Endodermal cell (in vitro differentiated cells): ENCODE measurements around the gene GRN. TPM values are rescaled to one million over a fixed set of nuclear protein-coding genes. Genes with fewer than 3 reads are reported as not detected.
A peak's percentile ranks its signal among the peaks of the same experiment; 100 is the strongest.

Experiments used
- DNase-seq: peaks from one replicate; pipeline ENCODE4 v3.0.0-alpha.2; 2017
- H3K27ac ChIP-seq: 2 replicates; pipeline ENCODE4 v1.5.1; 2013; ENCODE audit warnings: mild to moderate bottlenecking, low read depth, low read length, moderate library complexity
- H3K27me3 ChIP-seq: 2 replicates; pipeline ENCODE4 v1.6.1; 2013; ENCODE audit warnings: mild to moderate bottlenecking, low read length, moderate library complexity; ENCODE audit not compliant: insufficient read depth, control insufficient read depth, poor library complexity, severe bottlenecking
- H3K36me3 ChIP-seq: 2 replicates; pipeline ENCODE4 v1.7.0; 2013; ENCODE audit warnings: mild to moderate bottlenecking, low read length, moderate library complexity; ENCODE audit not compliant: control insufficient read depth, insufficient read depth
- H3K4me1 ChIP-seq: one replicate; pipeline ENCODE4 v1.7.0; 2013; ENCODE audit warnings: low read length; ENCODE audit not compliant: control insufficient read depth, insufficient read depth
- H3K4me3 ChIP-seq: 2 replicates; pipeline ENCODE4 v1.5.1; 2013; ENCODE audit warnings: mild to moderate bottlenecking, low read length, moderate library complexity
- H3K9ac ChIP-seq: 2 replicates; pipeline ENCODE4 v1.6.1; 2013; ENCODE audit warnings: mild to moderate bottlenecking, low read length, moderate library complexity; ENCODE audit not compliant: poor library complexity, severe bottlenecking; ENCODE audit errors: extremely low read depth
- H3K9me3 ChIP-seq: 2 replicates; pipeline ENCODE4 v1.6.1; 2013; ENCODE audit warnings: mild to moderate bottlenecking, low read length, moderate library complexity; ENCODE audit not compliant: control insufficient read depth
- H3K27ac Mint-ChIP-seq: 2 replicates; pipeline ENCODE4 v1.8.0; 2020; ENCODE audit warnings: mixed read lengths
- H3K27me3 Mint-ChIP-seq: 2 replicates; pipeline ENCODE4 v1.8.0; 2021; ENCODE audit warnings: mild to moderate bottlenecking, mixed read lengths; ENCODE audit not compliant: insufficient read depth
- H3K36me3 Mint-ChIP-seq: 2 replicates; pipeline ENCODE4 v1.8.0; 2020; ENCODE audit warnings: low read depth, mixed read lengths
- H3K4me1 Mint-ChIP-seq: 2 replicates; pipeline ENCODE4 v1.8.0; 2020; ENCODE audit warnings: mixed read lengths
- H3K4me3 Mint-ChIP-seq: 2 replicates; pipeline ENCODE4 v1.8.0; 2020; ENCODE audit warnings: mild to moderate bottlenecking, moderate library complexity, mixed read lengths
- H3K9me3 Mint-ChIP-seq: 2 replicates; pipeline ENCODE4 v1.8.0; 2020; ENCODE audit warnings: mild to moderate bottlenecking, mixed read lengths
- WGBS, 2 experiments: methylation state at CpG; one replicate each; pipeline versions ENCODE4 v1.1.5 to v1.1.7; 2013; ENCODE audit warnings: missing lambda C conversion rate in 2 of 2, mixed read lengths in 1 of 2; ENCODE audit not compliant: insufficient coverage in 1 of 2, insufficient read length in 1 of 2; 5-methylcytosine and 5-hydroxymethylcytosine counted together
- total RNA-seq, 2 donors: library from RNA; stranded (reverse); fragmentation: NEBNext Ultra II Directional in 1 of 2; extraction: Animal tissue kit (Norgen Biotek cat#: 25700) in 1 of 2; gene quantifications; 2 replicates in 1 of 2; 3 replicates in 1 of 2; pipeline ENCODE4 v1.2.1, GENCODE V29; 2021
- TF ChIP-seq, protein P1 (sequence below): fragments of 200-600 bp; sonication (generic); conservative IDR thresholded peaks from 2 replicates; pipeline ENCODE4 v1.5.0; 2021; ENCODE audit warnings: antibody characterized with exemption, mild to moderate bottlenecking

GRN gene
- total RNA-seq, 2 donors from 2014 or later = 178 to 205 TPM

DNA sequence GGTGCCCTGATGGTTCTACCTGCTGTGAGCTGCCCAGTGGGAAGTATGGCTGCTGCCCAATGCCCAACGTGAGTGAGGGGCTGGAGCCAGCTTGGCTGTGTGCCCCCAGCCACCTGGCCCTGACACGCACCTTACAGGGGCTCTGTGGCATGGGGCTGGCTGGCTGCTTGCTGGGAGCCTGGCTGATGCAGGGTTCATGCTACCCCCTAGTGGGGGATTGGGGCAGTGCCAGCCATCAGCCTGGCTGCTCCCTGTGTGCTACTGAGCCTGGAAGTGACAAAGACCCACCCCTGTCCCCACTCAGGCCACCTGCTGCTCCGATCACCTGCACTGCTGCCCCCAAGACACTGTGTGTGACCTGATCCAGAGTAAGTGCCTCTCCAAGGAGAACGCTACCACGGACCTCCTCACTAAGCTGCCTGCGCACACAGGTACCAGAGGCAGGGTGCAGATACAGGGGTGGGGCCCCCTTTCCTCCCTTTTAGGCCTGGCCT is 5.7 kb downstream of the GRN start:
- peak overlapping the region; percentile 19 for H3K27ac Mint-ChIP-seq
- H3K9ac ChIP-seq = no peak overlapping the region
- H3K4me3 ChIP-seq = no peak overlapping the region
- no peaks in the 10 kb centered on the region for H3K27me3 ChIP-seq
- H3K4me1 Mint-ChIP-seq = peaks cover 5% of the 10 kb centered on the region
- peaks cover 19% of the 10 kb centered on the region for H3K36me3 Mint-ChIP-seq
- H3K4me1 ChIP-seq = no peaks in the 10 kb centered on the region
- no peak overlapping the region for H3K27ac ChIP-seq
- H3K4me3 Mint-ChIP-seq = no peak overlapping the region
- no peaks in the 10 kb centered on the region for H3K9me3 ChIP-seq
- no peaks in the 10 kb centered on the region for H3K9me3 Mint-ChIP-seq
- peak; percentile 96 for DNase-seq
- peaks cover 3% of the 10 kb centered on the region for H3K27me3 Mint-ChIP-seq
- TF ChIP-seq, protein P1, sequence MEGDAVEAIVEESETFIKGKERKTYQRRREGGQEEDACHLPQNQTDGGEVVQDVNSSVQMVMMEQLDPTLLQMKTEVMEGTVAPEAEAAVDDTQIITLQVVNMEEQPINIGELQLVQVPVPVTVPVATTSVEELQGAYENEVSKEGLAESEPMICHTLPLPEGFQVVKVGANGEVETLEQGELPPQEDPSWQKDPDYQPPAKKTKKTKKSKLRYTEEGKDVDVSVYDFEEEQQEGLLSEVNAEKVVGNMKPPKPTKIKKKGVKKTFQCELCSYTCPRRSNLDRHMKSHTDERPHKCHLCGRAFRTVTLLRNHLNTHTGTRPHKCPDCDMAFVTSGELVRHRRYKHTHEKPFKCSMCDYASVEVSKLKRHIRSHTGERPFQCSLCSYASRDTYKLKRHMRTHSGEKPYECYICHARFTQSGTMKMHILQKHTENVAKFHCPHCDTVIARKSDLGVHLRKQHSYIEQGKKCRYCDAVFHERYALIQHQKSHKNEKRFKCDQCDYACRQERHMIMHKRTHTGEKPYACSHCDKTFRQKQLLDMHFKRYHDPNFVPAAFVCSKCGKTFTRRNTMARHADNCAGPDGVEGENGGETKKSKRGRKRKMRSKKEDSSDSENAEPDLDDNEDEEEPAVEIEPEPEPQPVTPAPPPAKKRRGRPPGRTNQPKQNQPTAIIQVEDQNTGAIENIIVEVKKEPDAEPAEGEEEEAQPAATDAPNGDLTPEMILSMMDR = peak; percentile 88
- 77 to 95% methylated on average over 4 to 6 of the region's 6 CpGs for WGBS, 2 experiments
- peaks cover 25% of the 10 kb centered on the region for H3K36me3 ChIP-seq

DNA sequence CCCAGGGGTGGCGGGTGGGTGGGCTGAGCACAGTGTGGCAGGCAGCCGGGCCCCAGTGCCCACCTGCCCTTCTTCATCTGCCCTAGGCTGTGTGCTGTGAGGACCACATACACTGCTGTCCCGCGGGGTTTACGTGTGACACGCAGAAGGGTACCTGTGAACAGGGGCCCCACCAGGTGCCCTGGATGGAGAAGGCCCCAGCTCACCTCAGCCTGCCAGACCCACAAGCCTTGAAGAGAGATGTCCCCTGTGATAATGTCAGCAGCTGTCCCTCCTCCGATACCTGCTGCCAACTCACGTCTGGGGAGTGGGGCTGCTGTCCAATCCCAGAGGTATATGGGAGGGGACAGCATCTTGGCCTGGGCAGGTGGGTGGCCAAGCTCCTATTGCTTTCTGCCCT is 6.4 kb downstream of the GRN start:
- Mint-ChIP-seq H3K27me3 (peaks cover 3% of the 10 kb centered on the region), H3K9me3 (no peaks in the 10 kb centered on the region), H3K27ac (no peak overlapping the region), H3K36me3 (peaks cover 19% of the 10 kb centered on the region), H3K4me1 (no peaks in the 10 kb centered on the region), H3K4me3 (no peak overlapping the region)
- Histone ChIP-seq H3K27ac (no peak overlapping the region), H3K4me1 (no peaks in the 10 kb centered on the region), H3K9me3 (no peaks in the 10 kb centered on the region), H3K36me3 (peaks cover 28% of the 10 kb centered on the region), H3K27me3 (no peaks in the 10 kb centered on the region), H3K4me3 (no peak overlapping the region), H3K9ac (no peak overlapping the region)
- TF ChIP-seq, protein P1 = no peak
- no peak for DNase-seq
- WGBS, 2 experiments = 93 to 100% methylated on average over 3 to 8 of the region's 8 CpGs

DNA sequence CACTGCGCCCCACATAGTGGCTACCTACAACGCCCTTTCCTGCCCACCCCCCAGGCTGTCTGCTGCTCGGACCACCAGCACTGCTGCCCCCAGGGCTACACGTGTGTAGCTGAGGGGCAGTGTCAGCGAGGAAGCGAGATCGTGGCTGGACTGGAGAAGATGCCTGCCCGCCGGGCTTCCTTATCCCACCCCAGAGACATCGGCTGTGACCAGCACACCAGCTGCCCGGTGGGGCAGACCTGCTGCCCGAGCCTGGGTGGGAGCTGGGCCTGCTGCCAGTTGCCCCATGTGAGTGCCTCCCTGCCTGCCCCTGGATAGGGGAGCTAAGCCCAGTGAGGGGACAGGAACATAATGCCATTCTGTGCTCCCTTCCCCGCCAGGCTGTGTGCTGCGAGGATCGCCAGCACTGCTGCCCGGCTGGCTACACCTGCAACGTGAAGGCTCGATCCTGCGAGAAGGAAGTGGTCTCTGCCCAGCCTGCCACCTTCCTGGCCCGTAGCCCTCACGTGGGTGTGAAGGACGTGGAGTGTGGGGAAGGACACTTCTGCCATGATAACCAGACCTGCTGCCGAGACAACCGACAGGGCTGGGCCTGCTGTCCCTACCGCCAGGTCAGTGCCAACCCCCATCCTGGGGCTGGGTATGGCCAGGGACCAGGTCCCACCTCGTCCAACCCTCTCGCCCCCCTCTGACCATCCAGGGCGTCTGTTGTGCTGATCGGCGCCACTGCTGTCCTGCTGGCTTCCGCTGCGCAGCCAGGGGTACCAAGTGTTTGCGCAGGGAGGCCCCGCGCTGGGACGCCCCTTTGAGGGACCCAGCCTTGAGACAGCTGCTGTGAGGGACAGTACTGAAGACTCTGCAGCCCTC is 7.1 kb downstream of the GRN start:
- no peak for DNase-seq
- no peak overlapping the region for H3K4me3 ChIP-seq
- Mint-ChIP-seq H3K4me3 (no peak overlapping the region), H3K9me3 (no peaks in the 10 kb centered on the region), H3K36me3 (peaks cover 19% of the 10 kb centered on the region), H3K27ac (no peak overlapping the region), H3K4me1 (no peaks in the 10 kb centered on the region), H3K27me3 (peaks cover 3% of the 10 kb centered on the region)
- peaks cover 28% of the 10 kb centered on the region for H3K36me3 ChIP-seq
- no peaks in the 10 kb centered on the region for H3K27me3 ChIP-seq
- no peaks in the 10 kb centered on the region for H3K4me1 ChIP-seq
- WGBS, 2 experiments = 93 to 98% methylated on average over 22 to 36 of the region's 36 CpGs
- no peak overlapping the region for H3K9ac ChIP-seq
- TF ChIP-seq, protein P1 = no peak
- H3K9me3 ChIP-seq = no peaks in the 10 kb centered on the region
- H3K27ac ChIP-seq = no peak overlapping the region
